ENCODE data around the gene FUBP1. TPM values are rescaled to one million over a fixed set of nuclear protein-coding genes. Genes with fewer than 3 reads are reported as not detected.

The FUBP1 gene
- total RNA-seq, 1 experiment from 2014 or later = 125 TPM

DNA sequence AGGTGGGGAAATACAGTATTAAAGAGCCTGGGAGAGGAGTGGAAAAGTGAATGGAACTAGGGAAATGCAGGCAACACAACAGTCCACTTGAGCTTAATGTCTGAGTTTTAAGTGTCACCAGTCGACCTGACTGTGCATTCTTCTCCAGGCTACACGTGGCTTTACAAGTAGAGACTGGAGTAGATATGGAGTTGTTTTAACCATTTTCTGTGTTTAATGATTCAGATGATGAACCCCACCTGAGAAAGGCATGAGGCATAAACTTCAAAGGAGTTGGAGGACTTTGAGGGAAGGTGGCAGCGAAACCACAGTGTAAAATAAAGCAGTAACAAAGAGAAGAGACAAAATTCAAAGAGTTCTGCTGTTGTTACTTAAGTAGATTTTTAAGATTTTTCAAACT is 12.6 kb downstream of the FUBP1 start:
- no peak overlapping the region for H2AFZ ChIP-seq (ENCODE audit: low read depth, low read length, poor library complexity, severe bottlenecking)
- TF ChIP-seq ELF1 (IDR thresholded peaks at IDR 0.05; ENCODE audit: borderline replicate concordance, low read depth) = no peak
- no peak for TF ChIP-seq CBX3 (IDR thresholded peaks at IDR 0.05; ENCODE audit: low read depth)
- no peak for TF ChIP-seq TCF7L2 (IDR thresholded peaks at IDR 0.05; ENCODE audit: borderline replicate concordance, extremely low read depth, insufficient read depth, insufficient read length)
- no peak for TF ChIP-seq SP1 (IDR thresholded peaks at IDR 0.05; ENCODE audit: low read depth)
- no peak for TF ChIP-seq CEBPB (IDR thresholded peaks at IDR 0.05; ENCODE audit: low read depth)
- no peak for TF ChIP-seq ZFX (IDR thresholded peaks at IDR 0.05)
- no peak for TF ChIP-seq POLR2A (IDR thresholded peaks at IDR 0.05; ENCODE audit: borderline replicate concordance, extremely low read depth, insufficient read depth, insufficient read length)
- TF ChIP-seq, protein P1, sequence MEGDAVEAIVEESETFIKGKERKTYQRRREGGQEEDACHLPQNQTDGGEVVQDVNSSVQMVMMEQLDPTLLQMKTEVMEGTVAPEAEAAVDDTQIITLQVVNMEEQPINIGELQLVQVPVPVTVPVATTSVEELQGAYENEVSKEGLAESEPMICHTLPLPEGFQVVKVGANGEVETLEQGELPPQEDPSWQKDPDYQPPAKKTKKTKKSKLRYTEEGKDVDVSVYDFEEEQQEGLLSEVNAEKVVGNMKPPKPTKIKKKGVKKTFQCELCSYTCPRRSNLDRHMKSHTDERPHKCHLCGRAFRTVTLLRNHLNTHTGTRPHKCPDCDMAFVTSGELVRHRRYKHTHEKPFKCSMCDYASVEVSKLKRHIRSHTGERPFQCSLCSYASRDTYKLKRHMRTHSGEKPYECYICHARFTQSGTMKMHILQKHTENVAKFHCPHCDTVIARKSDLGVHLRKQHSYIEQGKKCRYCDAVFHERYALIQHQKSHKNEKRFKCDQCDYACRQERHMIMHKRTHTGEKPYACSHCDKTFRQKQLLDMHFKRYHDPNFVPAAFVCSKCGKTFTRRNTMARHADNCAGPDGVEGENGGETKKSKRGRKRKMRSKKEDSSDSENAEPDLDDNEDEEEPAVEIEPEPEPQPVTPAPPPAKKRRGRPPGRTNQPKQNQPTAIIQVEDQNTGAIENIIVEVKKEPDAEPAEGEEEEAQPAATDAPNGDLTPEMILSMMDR (IDR thresholded peaks at IDR 0.05 in 2 of 3, conservative IDR thresholded peaks at IDR 0.05 in 1 of 3; ENCODE audit: borderline replicate concordance in 1 of 3, insufficient read depth in 1 of 3, low read depth in 2 of 3, low read length in 2 of 3) = no peak
- TF ChIP-seq, protein P2, sequence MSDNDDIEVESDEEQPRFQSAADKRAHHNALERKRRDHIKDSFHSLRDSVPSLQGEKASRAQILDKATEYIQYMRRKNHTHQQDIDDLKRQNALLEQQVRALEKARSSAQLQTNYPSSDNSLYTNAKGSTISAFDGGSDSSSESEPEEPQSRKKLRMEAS (IDR thresholded peaks at IDR 0.05) = no peak
- TF ChIP-seq FOSL1 (IDR thresholded peaks at IDR 0.05; ENCODE audit: low read depth) = no peak
- TF ChIP-seq YY1 (IDR thresholded peaks at IDR 0.05; ENCODE audit: extremely low read depth, insufficient replicate concordance, low read depth, low read length) = no peak
- no peaks in the 10 kb centered on the region for H3K4me1 ChIP-seq (ENCODE audit: control insufficient read depth in 1 of 2, insufficient read depth in 2 of 2, low read length in 2 of 2)
- H3K27me3 ChIP-seq (ENCODE audit: insufficient read depth, low read length) = no peaks in the 10 kb centered on the region
- ChIA-PET CTCF (no interaction called here), RAD21 (ENCODE audit: low non-redundant PET in 1 of 2, low total read pairs in 2 of 2, uncharacterized antibody in 2 of 2, unreplicated experiment in 2 of 2) (no interaction called here), POLR2A (no interaction called here)
- peaks cover 100% of the 10 kb centered on the region for H3K79me2 ChIP-seq (ENCODE audit: insufficient read depth, low read length)
- ATAC-seq (no peak), DNase-seq (ENCODE audit: low read depth, low spot score) (no peak)
- H4K20me1 ChIP-seq (ENCODE audit: insufficient read depth) = peaks cover 51% of the 10 kb centered on the region
- H3K36me3 ChIP-seq (ENCODE audit: control insufficient read depth in 1 of 2, insufficient read depth in 2 of 2, low read length in 2 of 2) = peaks cover 72 to 87% of the 10 kb centered on the region in 2 experiments
- H3K4me3 ChIP-seq (replicated peaks in 1 of 2; ENCODE audit: low read depth in 1 of 2, low read length in 2 of 2) = no peak overlapping the region
- no peak overlapping the region for H3K9ac ChIP-seq (ENCODE audit: low read length)
- intact Hi-C loops (cut with micrococcal nuclease) = no loop called here
- no peak overlapping the region for H3K4me2 ChIP-seq (ENCODE audit: low read length)
- no peak overlapping the region for H3K27ac ChIP-seq (ENCODE audit: low read depth, low read length)
- H3K9me3 ChIP-seq (ENCODE audit: control insufficient read depth in 1 of 2, insufficient read depth in 1 of 2, low read depth in 1 of 2, low read length in 2 of 2) = no peaks in the 10 kb centered on the region
- no peaks in the 10 kb centered on the region for H3K9me2 ChIP-seq (ENCODE audit: insufficient read depth)
- BruUV-seq (replicated peaks) = no TSS peak
